Measurements from ENCODE around the gene ARHGAP23.

DNA sequence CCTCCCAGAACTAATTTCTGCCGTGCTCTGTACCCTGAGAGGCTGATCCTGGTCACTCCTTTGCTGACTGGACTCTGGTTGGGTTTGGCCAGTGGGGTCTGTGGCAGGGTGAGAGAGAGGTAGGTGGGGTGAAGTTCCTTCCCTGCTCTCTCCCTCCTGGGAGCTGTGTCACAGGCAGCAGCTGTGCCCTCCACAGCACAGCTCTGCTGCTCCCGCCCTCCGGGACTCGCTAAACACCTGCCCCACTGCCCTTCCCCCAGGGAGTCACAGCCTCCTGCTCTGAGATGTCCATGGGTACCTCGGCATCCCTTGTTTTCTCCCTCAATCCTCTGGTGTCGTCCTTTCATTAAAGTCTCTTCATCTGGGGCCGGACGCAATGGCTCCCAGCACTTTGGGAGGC is 111.1 kb downstream of the ARHGAP23 start:
- TF ChIP-seq POLR2A (IDR thresholded peaks at IDR 0.05) (no peak), POLR2AphosphoS5 (IDR thresholded peaks at IDR 0.05) (no peak)
- TF ChIP-seq, protein P1, sequence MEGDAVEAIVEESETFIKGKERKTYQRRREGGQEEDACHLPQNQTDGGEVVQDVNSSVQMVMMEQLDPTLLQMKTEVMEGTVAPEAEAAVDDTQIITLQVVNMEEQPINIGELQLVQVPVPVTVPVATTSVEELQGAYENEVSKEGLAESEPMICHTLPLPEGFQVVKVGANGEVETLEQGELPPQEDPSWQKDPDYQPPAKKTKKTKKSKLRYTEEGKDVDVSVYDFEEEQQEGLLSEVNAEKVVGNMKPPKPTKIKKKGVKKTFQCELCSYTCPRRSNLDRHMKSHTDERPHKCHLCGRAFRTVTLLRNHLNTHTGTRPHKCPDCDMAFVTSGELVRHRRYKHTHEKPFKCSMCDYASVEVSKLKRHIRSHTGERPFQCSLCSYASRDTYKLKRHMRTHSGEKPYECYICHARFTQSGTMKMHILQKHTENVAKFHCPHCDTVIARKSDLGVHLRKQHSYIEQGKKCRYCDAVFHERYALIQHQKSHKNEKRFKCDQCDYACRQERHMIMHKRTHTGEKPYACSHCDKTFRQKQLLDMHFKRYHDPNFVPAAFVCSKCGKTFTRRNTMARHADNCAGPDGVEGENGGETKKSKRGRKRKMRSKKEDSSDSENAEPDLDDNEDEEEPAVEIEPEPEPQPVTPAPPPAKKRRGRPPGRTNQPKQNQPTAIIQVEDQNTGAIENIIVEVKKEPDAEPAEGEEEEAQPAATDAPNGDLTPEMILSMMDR (IDR thresholded peaks at IDR 0.05): no peak
